GM12873 (cell line): Measurements from ENCODE around the gene SGMS1.

ENCODE experiments used
- CTCF ChIP-seq: IDR thresholded peaks from 2 replicates; pipeline ENCODE4 v1.5.1; 2012; ENCODE audit warnings: low read depth, mild to moderate bottlenecking, moderate library complexity, low read length, control low read depth; ENCODE audit not compliant: insufficient read depth; ENCODE audit errors: missing control alignments

SGMS1 gene

DNA sequence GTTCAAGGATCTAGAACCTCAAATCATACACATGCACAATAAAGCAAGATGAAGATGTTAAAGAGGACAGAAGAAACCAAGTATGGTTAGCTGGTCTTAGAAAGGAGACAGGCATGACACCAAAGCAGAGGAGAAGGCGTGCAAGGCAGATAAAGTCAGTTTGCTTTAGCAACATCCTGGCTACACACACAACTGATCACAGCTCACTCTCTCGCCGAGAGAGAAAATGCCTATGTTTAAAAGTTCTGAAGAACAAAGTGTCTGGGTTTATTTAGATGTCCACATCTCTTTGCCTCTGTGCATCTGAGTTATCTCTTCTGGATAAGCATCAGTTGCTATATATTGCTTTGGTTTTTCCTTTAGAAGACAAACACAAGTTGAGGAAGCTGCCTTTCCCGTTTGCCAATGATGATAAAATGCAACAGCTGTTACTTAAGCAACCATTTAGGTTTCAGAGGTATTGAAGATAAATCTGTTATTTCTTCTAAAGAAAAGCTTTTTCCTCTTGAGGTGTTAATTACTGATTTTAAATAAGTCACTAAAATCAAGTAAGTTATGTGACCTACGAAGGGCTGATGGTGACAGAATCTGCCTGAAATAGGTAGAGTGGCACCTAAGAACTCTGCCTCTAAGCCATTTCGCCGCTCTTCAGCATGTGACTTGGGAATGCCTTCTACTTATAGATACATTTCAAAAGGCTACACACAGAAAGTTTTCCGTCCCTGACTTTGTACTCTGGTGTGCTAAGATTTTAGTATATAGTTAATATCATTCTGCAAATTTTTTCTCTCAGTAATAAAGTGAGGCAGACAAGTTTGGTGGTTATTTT lies 226.2 kb downstream of the SGMS1 start:
- no peak for TF ChIP-seq CTCF

- TF ChIP-seq CTCF, result no peak
Measured at GRCh38 chr10:50396491-50397311, 227.1 kb downstream of the SGMS1 start.

DNA sequence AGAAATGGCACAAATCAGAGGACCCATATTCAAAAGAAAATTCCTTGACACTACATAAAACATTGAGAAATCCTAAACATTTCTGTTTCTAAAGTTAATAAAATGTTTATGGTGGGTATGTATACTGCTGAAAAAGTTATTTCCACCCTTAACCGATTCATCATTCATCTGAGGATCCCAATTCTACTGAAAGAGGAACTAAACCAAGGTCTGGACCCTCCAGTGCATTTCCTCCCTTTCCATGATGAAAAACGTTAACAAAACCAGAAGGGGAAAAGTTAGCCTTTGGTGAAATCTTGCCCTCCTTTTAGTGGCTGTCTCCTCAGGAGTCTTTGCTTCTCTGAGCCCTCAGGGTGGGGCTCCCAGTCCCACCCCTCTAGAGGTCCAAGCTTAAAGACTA lies 227.9 kb downstream of the SGMS1 start:
- TF ChIP-seq CTCF, result no peak

- TF ChIP-seq CTCF, result no peak
Measured at GRCh38 chr10:50395271-50395670, 228.5 kb downstream of the SGMS1 start.

GRCh38 chr10:50394832-50395231 lies 228.9 kb downstream of the SGMS1 start:
- TF ChIP-seq CTCF, result no peak

- no peak for TF ChIP-seq CTCF
Measured at GRCh38 chr10:50393784-50394467, 229.8 kb downstream of the SGMS1 start.
